Lung (tissue), 12 donors: Measurements from ENCODE around the gene KIAA2012. TPM values are rescaled to one million over a fixed set of nuclear protein-coding genes. Genes with fewer than 3 reads are reported as not detected.

ENCODE experiments used
- ATAC-seq: fragments of 200-7000 bp; cut with Tn5 transposase; one replicate; pipeline ENCODE4 v1.9.1; 2020; ENCODE audit warnings: moderate number of reproducible peaks; ENCODE audit not compliant: insufficient read depth, low FRiP score
- DNase-seq, 3 donors: peaks; one replicate each; pipeline ENCODE4 v3.0.0-alpha.2; 2013 to 2017
- H3K27ac ChIP-seq, 2 donors: one replicate each; pipeline ENCODE4 v1.5.1; 2013; ENCODE audit warnings: mild to moderate bottlenecking in 2 of 2, moderate library complexity in 2 of 2, control low read depth in 1 of 2, inconsistent platforms in 1 of 2, low read depth in 1 of 2, low read length in 1 of 2
- H3K27me3 ChIP-seq, 3 donors: one replicate each; pipeline ENCODE4 v1.5.1; 2013; ENCODE audit warnings: low read length in 2 of 3; ENCODE audit not compliant: control insufficient read depth in 3 of 3, insufficient read depth in 3 of 3
- H3K36me3 ChIP-seq, 4 donors: one replicate each; pipeline ENCODE4 v1.5.1; 2013; ENCODE audit warnings: low read length in 4 of 4, mild to moderate bottlenecking in 1 of 4, moderate library complexity in 1 of 4; ENCODE audit not compliant: control insufficient read depth in 4 of 4, insufficient read depth in 4 of 4
- H3K4me1 ChIP-seq, 5 donors: one replicate each; pipeline ENCODE4 v1.5.1; 2013; ENCODE audit warnings: low read length in 5 of 5, mild to moderate bottlenecking in 2 of 5, moderate library complexity in 1 of 5; ENCODE audit not compliant: control insufficient read depth in 5 of 5, insufficient read depth in 5 of 5
- H3K4me3 ChIP-seq: one replicate; pipeline ENCODE4 v1.5.1; 2013; ENCODE audit warnings: mild to moderate bottlenecking, control low read depth, moderate library complexity
- H3K9ac ChIP-seq, 2 donors: one replicate each; pipeline ENCODE4 v1.5.1; 2013; ENCODE audit warnings: low read length in 2 of 2, control low read depth in 1 of 2; ENCODE audit not compliant: insufficient read depth in 1 of 2
- H3K9me3 ChIP-seq, 4 donors: one replicate each; pipeline ENCODE4 v1.5.1; 2013; ENCODE audit warnings: low read length in 3 of 4, mild to moderate bottlenecking in 1 of 4, moderate library complexity in 1 of 4; ENCODE audit not compliant: control insufficient read depth in 4 of 4, insufficient read depth in 3 of 4
- CTCF ChIP-seq: IDR thresholded peaks from 2 replicates; pipeline ENCODE4 v1.5.1; 2012; ENCODE audit warnings: mild to moderate bottlenecking; ENCODE audit errors: control extremely low read depth, extremely low read depth
- WGBS, 2 donors: extraction: QIAGEN DNeasy Blood & Tissue Kit; methylation state at CpG; one replicate each; pipeline ENCODE4 v1.1.7; 2013; 5-methylcytosine and 5-hydroxymethylcytosine counted together
- polyA plus RNA-seq, 2 donors: library from polyadenylated mRNA; stranded (reverse); fragments of 200-250 nt; gene quantifications; one replicate each; pipeline ENCODE4 v1.2.1, GENCODE V29; 2013
- total RNA-seq, 2 donors: library from RNA; depleted of rRNA in 1 of 2; stranded (reverse); fragments of >200 nt in 1 of 2; gene quantifications; one replicate each; pipeline ENCODE4 v1.2.1, GENCODE V29; 2014 to 2021
- donor health status: control.
- donor health status: control.
- donor health status: Bipolar disorder and iron deficiency.
- donor health status: healthy.
- donor health status: DM: yes; HTN: yes; CAD: no.

KIAA2012 gene
- total and polyA plus RNA-seq, 4 donors, result 0.69 to 8.5 (median 3.6) TPM

- ATAC-seq, result no peak
- H3K36me3 ChIP-seq, result no peaks in the 10 kb centered on the region
- no peak for DNase-seq
- no peak overlapping the region for H3K27ac ChIP-seq
- no peak for TF ChIP-seq CTCF
- no peak overlapping the region for H3K4me3 ChIP-seq
- WGBS, 2 donors, result 85 to 88% methylated on average over 5 of the region's 5 CpGs
- H3K27me3 ChIP-seq, result no peaks in the 10 kb centered on the region
- H3K9ac ChIP-seq, result no peak overlapping the region
- no peaks in the 10 kb centered on the region for H3K9me3 ChIP-seq
- H3K4me1 ChIP-seq, result peaks cover 0 to 4% (median 0%) of the 10 kb centered on the region in 5 donors
Measured at GRCh38 chr2:202193305-202193704, 120.2 kb downstream of the KIAA2012 start.

GRCh38 chr2:202193881-202194353, 120.9 kb downstream of the KIAA2012 start:
- no peak for TF ChIP-seq CTCF
- H3K27me3 ChIP-seq, result no peaks in the 10 kb centered on the region
- no peak for ATAC-seq
- H3K9me3 ChIP-seq, result no peaks in the 10 kb centered on the region
- H3K4me1 ChIP-seq, result peaks cover 0 to 4% (median 0%) of the 10 kb centered on the region in 5 donors
- H3K27ac ChIP-seq, result no peak overlapping the region
- 79 to 82% methylated on average over 7 of the region's 7 CpGs for WGBS, 2 donors
- no peaks in the 10 kb centered on the region for H3K36me3 ChIP-seq
- H3K4me3 ChIP-seq, result no peak overlapping the region
- DNase-seq, result no peak
- H3K9ac ChIP-seq, result no peak overlapping the region

GRCh38 chr2:202194418-202194817, 121.4 kb downstream of the KIAA2012 start:
- no peak for DNase-seq
- Histone ChIP-seq H3K4me3 (no peak overlapping the region), H3K9me3 (no peaks in the 10 kb centered on the region), H3K9ac (no peak overlapping the region), H3K27me3 (no peaks in the 10 kb centered on the region), H3K36me3 (no peaks in the 10 kb centered on the region), H3K27ac (no peak overlapping the region), H3K4me1 (peaks cover 0 to 4% (median 0%) of the 10 kb centered on the region in 5 donors)
- WGBS, 2 donors, result 90 to 92% methylated on average over 3 of the region's 3 CpGs
- no peak for TF ChIP-seq CTCF
- ATAC-seq, result no peak

- WGBS, 2 donors, result 39 to 55% methylated on average over 6 of the region's 6 CpGs
- Histone ChIP-seq H3K9me3 (no peaks in the 10 kb centered on the region), H3K27ac (no peak overlapping the region), H3K4me3 (no peak overlapping the region), H3K27me3 (no peaks in the 10 kb centered on the region), H3K4me1 (peaks cover 0 to 4% (median 0%) of the 10 kb centered on the region in 5 donors), H3K9ac (no peak overlapping the region), H3K36me3 (peaks cover 0 to 3% (median 0%) of the 10 kb centered on the region in 4 donors)
- ATAC-seq (no peak), DNase-seq (no peak)
- no peak for TF ChIP-seq CTCF
Measured at GRCh38 chr2:202196727-202197126, 123.7 kb downstream of the KIAA2012 start.
